ENCODE results near the gene EXOC4.
"Not testable (repeated sequence)": the region's sequence is repeated elsewhere in the genome, so short reads cannot be mapped to it uniquely, and the experiment has no call there.

EXOC4 gene

GRCh38 chr7:133275446-133276095, 22.7 kb downstream of the EXOC4 start:
- DNase-seq (ENCODE audit: low read depth): no peak

GRCh38 chr7:133278975-133279374, 26.1 kb downstream of the EXOC4 start:
- not testable (repeated sequence) for DNase-seq (ENCODE audit: low read depth)

- DNase-seq (ENCODE audit: low read depth): no peak
These were observed 29.2 kb downstream of the EXOC4 start for GRCh38 chr7:133282094-133282493.

- DNase-seq (ENCODE audit: low read depth): no peak
These were observed 31.2 kb downstream of the EXOC4 start for GRCh38 chr7:133284092-133284491.

DNA sequence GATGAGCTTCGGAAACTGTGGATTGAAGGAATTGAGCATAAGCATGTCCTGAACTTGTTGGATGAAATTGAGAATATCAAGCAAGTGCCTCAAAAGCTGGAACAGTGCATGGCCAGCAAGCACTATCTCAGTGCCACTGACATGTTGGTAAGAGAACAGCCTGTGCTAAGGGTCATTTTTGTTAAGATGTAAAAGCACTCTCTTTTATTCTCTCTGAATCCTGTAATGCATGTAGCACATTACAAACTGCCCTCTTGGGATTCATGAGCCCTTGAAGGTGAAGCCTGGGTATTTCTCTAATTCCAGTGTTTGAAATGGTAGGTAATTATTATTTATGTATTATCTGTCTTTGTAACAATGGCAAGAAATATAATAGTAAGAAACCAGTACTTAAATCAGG, 36.1 kb downstream of the EXOC4 start:
- DNase-seq (ENCODE audit: low read depth): no peak

DNA sequence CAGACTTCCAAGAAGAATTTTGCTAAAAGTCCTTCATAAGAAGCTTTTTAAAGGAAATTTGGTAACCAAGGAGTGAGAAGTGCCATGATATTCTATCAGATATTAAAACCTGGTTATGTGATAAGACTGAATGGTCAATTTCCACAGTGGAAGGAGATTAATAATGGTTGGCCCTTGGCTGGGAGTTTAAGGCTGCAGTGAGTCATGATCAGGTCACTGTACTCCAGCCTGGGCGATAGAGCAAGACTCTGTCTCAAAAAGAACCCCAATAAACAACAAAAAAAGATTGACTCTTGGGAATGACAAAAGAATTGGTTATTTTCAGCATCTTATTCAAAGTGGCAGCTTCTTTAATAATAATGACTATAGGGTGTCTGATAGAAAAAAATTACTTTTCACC, 37.2 kb downstream of the EXOC4 start:
- DNase-seq (ENCODE audit: low read depth): no peak

- DNase-seq (ENCODE audit: low read depth): no peak
These were observed 37.9 kb downstream of the EXOC4 start for GRCh38 chr7:133290676-133291333.

DNA sequence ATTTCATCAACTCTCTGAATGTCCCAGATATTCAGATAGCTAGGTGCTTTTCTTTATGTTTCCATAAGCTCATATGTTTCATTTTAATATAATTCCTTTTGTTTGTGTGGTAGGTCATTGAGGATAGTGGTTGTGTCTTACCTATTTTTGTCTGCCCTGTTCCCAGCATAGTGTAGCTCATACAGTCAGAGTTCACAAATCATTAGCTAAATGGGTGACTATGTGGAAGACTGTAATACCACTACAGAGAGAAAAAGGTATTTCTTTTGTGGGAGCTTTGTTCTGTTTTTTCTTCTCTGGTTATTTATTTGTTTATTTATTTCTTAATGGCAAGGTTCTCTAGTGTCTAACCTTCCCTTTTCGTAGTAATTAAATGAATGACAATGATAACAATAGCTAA, 39.8 kb downstream of the EXOC4 start:
- DNase-seq (ENCODE audit: low read depth): no peak

GRCh38 chr7:133293384-133294160, 40.7 kb downstream of the EXOC4 start:
- DNase-seq (ENCODE audit: low read depth): no peak

GRCh38 chr7:133294234-133294633, 41.4 kb downstream of the EXOC4 start:
- DNase-seq (ENCODE audit: low read depth): no peak

GRCh38 chr7:133295484-133295883, 42.6 kb downstream of the EXOC4 start:
- no peak for DNase-seq (ENCODE audit: low read depth)

GRCh38 chr7:133297093-133297492, 44.2 kb downstream of the EXOC4 start:
- no peak for DNase-seq (ENCODE audit: low read depth)

GRCh38 chr7:133298080-133298479, 45.2 kb downstream of the EXOC4 start:
- DNase-seq (ENCODE audit: low read depth): no peak

DNA sequence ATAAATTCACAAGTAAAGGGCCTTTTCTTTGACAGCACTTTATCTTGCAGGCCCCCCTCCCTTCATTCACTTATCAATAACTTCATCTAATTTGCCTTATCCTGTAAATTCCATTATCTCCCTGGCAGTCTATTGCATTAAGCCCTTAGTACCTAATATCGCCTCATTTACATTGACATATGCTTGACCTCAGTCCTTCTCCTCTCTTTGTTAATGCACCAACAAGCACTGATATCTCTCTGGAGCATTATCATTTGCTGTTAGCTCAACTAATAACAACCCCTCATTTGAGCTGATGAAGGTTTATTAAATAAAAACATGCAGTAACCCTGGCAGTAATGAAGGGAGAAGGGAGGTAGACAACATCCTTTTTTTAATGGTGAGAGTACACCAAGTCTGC, 46.8 kb downstream of the EXOC4 start:
- DNase-seq (ENCODE audit: low read depth): no peak

GRCh38 chr7:133300088-133300487, 47.2 kb downstream of the EXOC4 start:
- DNase-seq (ENCODE audit: low read depth): no peak

DNA sequence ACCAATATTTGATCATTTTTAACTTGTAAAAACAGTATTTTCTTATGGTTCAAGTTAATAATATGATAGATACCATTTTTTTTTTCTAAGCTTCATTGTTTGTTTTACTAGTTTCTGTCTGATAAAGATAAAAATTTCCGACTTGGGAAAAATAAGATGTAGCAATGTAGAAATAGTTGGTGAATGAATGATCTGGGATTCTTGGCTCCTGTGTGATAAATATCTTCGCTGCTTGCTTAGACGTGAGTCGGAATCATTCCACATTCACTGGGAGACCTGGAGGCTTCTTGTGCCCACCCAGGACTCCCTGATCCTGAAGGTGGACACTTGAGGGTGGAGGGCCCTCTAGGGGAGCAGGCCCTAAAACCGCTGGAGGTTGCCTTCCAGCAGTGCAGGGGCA, 47.9 kb downstream of the EXOC4 start:
- no peak for DNase-seq (ENCODE audit: low read depth)

DNA sequence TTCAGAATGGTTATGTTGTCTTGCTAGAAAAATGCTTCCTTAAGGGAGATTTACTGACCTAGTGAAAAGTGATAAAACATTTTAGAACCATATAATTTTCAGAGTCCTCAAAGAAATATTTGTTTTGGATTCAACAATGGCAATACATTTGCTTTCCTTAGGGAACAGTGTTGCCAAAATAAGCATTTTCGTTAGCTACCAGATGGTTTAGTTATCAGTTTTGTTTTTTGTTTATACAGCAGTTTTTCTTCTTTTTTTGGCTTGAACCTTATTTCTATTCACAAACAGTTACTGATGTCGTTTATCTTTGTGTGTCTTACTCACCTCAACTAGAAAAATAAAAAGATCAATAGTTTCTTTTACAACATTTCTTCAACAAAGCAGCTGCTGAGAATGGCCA, 48.6 kb downstream of the EXOC4 start:
- no peak for DNase-seq (ENCODE audit: low read depth)

- DNase-seq (ENCODE audit: low read depth): no peak
These were observed 50.5 kb downstream of the EXOC4 start for GRCh38 chr7:133303372-133303771.

GRCh38 chr7:133303931-133304330, 51.1 kb downstream of the EXOC4 start:
- no peak for DNase-seq (ENCODE audit: low read depth)

DNA sequence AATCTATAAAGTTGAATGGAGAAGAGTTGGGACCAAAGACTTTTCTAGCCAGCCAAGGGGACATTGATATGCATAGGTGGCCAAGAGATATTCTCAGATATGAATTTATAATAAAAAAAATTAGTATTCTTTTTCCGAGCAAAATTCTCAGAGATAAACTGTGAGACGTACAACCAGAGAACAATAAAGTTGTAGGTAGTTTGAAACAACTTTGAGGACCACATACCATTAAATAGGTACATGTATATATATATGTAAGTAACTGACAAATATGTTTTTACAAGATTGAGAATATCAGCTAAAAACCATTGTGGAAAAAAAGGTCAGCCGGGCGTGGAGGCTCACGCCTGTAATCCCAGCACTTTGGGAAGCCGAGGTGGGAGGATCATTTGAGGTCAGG, 56.5 kb downstream of the EXOC4 start:
- no peak for DNase-seq (ENCODE audit: low read depth)

DNA sequence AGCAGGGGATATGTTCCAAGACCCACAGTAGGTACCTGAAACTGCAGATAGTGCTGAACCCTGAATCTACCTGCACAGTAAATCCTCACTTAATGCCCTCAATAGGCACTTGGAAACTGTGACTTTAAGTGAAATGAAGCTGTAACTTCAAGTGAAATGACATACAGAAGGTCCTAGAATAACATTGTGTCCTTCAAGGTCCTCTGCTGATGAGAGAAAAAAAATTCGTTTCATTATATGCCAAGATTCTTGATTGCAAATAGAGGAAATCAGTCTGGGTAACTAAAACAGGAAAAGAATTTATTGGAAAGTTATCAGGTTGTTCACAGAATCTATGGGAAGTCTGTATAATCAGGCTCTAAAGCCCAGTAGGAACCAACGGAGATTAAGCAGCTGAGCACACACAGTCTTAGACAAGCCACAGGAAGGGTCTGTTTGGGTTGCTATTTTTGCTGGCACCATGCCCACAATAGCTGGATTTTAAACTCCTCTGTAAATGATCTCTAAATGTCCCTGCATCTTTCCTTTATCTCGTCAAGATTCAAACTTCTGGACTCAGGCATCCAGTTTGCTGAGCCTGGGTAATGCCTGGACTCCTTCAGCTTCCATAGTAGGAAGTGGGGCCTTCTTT, 57.5 kb downstream of the EXOC4 start:
- DNase-seq (ENCODE audit: low read depth): no peak

GRCh38 chr7:133313575-133313974, 60.7 kb downstream of the EXOC4 start:
- no peak for DNase-seq (ENCODE audit: low read depth)

DNA sequence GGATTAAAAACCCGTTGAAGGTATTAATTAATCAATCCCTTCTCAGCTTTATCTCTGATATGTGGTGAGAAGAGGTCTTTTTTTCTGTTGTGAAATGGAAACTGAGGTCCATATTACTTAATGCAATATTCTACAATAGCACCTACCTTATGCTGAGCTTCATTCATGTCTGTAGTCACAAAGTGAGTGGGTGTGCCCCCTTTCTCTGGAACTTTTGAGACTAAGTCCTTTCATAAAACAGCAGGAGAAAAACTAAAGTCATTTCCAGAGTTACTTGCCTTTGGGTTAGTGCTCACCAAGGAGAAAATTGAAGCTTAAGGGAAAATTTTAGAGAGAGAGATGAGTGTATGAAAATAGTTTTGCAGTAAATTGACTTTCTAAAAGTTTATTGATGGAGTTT, 61.2 kb downstream of the EXOC4 start:
- DNase-seq (ENCODE audit: low read depth): no peak
